ENCODE results near the gene ATG4B. TPM values are rescaled to one million over a fixed set of nuclear protein-coding genes. Genes with fewer than 3 reads are reported as not detected.
"Not testable (repeated sequence)": the region's sequence is repeated elsewhere in the genome, so short reads cannot be mapped to it uniquely, and the experiment has no call there.

Gene ATG4B
- total RNA-seq, 1 donor from 2014 or later: 126 TPM

DNA sequence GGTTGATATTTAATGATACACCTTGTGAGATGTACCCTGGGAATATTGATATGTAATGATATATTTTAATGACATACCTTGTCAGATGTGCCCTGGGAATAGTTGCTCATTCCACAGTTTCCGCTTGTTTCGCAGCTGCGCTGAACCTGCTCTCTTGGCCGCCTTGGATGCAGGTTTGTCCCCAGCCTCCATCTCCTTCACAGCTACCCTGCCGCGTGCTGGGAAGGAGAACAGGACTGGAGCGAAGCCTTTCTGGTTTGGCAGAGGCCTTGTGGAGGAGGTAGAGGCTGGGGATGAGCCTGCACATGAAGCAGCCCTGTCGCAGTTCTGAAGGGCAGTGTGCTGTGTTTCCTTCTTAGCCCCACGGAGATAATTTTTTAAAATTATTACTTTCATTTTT is 14.6 kb downstream of the ATG4B start:
- H3K9me3 Mint-ChIP-seq: no peaks in the 10 kb centered on the region
- no peak overlapping the region for H3K4me3 Mint-ChIP-seq

DNA sequence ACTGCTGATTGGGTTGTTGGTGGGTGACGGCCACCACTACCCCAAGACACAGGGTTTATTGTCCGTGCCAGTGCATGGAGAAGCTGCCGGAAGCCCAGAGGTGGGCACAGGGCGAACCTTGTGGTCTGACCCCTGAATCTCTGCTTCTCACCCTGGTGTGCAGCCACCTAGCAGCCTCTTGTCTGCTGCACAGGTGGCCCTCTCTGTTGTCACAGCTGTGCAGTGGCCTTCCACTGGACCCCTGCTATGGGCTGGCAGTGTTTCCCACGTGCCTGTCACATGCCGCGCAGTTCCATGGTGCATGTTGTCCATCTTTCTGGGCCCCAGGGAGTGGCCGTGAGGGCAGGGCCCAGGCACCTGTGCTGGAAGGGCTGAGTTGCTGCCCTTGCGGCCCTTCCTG is 15.2 kb downstream of the ATG4B start:
- H3K27ac Mint-ChIP-seq: no peak overlapping the region
- H3K36me3 Mint-ChIP-seq (ENCODE audit: low read depth): peaks cover 25% of the 10 kb centered on the region
- no peaks in the 10 kb centered on the region for H3K27me3 Mint-ChIP-seq (ENCODE audit: insufficient read depth)
- intact Hi-C loops (cut with micrococcal nuclease): no loop called here
- H3K4me1 Mint-ChIP-seq (ENCODE audit: low read depth): peaks cover 11% of the 10 kb centered on the region
- H3K9me3 Mint-ChIP-seq: no peaks in the 10 kb centered on the region
- no peak for DNase-seq (ENCODE audit: low spot score)
- H3K4me3 Mint-ChIP-seq: no peak overlapping the region

More for the DNA sequence above, 14.6 kb downstream of the ATG4B start:
- intact Hi-C loops (cut with micrococcal nuclease): no loop called here
- Mint-ChIP-seq H3K36me3 (ENCODE audit: low read depth) (peaks cover 22% of the 10 kb centered on the region), H3K4me1 (ENCODE audit: low read depth) (peaks cover 11% of the 10 kb centered on the region), H3K27ac (no peak overlapping the region), H3K27me3 (ENCODE audit: insufficient read depth) (no peaks in the 10 kb centered on the region)
- no peak for DNase-seq (ENCODE audit: low spot score)

DNA sequence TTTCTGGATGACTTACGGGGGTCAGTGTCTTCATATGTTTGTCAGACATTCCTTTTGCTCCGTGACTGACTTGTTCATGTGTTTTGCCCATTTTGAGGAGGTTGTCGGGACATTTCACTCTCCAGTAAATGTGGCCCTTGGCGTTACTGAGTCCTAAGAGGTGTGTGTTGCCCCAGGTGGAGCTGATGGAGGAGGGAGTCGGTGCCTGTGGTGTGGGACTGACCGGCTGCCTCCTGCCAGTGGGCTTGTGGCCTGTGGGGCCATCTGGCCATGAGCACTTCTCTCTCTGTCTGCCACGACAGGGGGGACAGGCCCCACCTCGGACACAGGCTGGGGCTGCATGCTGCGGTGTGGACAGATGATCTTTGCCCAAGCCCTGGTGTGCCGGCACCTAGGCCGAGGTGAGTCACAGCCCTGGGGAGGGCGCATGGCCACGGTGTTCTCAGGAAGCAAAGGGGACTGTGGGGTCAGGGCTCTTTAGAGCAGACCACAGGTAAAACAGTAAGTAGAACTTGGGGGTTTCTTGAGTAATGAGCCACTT is 15.8 kb downstream of the ATG4B start:
- intact Hi-C loops (cut with micrococcal nuclease): no loop called here
- Mint-ChIP-seq H3K27me3 (ENCODE audit: insufficient read depth) (no peaks in the 10 kb centered on the region), H3K36me3 (ENCODE audit: low read depth) (peaks cover 27% of the 10 kb centered on the region), H3K27ac (no peak overlapping the region), H3K9me3 (no peaks in the 10 kb centered on the region), H3K4me1 (ENCODE audit: low read depth) (peaks cover 11% of the 10 kb centered on the region), H3K4me3 (no peak overlapping the region)
- no peak for DNase-seq (ENCODE audit: low spot score)

DNA sequence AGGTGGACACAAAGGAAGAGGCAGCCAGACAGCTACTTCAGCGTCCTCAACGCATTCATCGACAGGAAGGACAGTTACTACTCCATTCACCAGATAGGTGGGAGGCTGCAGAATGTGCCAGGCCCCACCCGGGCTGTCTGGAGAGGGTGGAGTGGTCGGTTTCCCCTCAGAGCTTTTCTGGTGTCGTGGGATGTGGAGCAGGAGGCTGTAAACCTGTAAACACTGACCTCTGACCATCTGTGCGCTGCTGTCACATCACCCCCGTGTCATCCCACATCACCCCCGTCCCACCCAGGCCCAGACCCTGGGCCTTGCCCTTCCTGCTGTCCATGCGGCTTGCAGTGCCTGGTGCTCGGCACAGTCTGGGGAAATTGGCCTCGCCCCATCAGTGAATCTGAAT is 17.1 kb downstream of the ATG4B start:
- peaks cover 30% of the 10 kb centered on the region for H3K36me3 Mint-ChIP-seq (ENCODE audit: low read depth)
- H3K4me3 Mint-ChIP-seq: no peak overlapping the region
- intact Hi-C loops (cut with micrococcal nuclease): no loop called here
- peaks cover 6% of the 10 kb centered on the region for H3K4me1 Mint-ChIP-seq (ENCODE audit: low read depth)
- H3K27ac Mint-ChIP-seq: no peak overlapping the region
- no peaks in the 10 kb centered on the region for H3K9me3 Mint-ChIP-seq
- H3K27me3 Mint-ChIP-seq (ENCODE audit: insufficient read depth): no peaks in the 10 kb centered on the region
- DNase-seq (ENCODE audit: low spot score): no peak

DNA sequence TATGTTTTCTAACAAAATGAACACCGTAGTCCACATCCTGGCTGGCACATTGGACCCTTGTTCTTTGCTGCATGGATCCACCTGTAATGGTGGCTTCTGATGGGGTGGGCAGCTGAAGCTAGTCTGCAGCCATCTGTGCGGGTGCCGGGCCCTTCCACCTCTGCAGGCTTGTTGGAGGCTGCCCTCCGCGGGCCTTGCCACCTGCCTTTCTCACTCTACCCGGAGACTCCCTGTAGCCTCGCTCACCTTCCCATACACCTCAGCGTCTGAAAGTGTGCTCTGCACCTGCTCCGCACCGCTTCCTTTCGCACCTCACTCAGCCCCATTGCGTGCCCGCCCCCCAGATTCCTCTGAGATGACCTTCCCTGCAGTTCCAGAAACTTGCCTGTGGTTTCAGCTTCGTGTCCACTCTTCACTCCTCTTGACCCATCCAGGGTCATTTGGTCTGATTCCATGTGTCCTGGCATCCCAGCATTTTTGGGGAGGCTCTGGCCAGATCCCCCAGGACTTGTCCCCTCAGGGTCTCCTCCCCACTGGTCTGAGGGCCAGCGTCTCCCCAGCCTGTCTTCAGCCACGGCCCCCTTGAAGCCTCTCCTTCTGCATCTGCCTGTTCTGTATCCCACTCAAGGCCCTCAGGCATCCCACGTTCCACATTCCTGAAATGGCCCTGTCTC is 18.2 kb downstream of the ATG4B start:
- H3K27me3 Mint-ChIP-seq (ENCODE audit: insufficient read depth): no peaks in the 10 kb centered on the region
- H3K4me3 Mint-ChIP-seq: no peak overlapping the region
- H3K9me3 Mint-ChIP-seq: no peaks in the 10 kb centered on the region
- peaks cover 37% of the 10 kb centered on the region for H3K36me3 Mint-ChIP-seq (ENCODE audit: low read depth)
- intact Hi-C loops (cut with micrococcal nuclease): no loop called here
- H3K27ac Mint-ChIP-seq: no peak overlapping the region
- no peak for DNase-seq (ENCODE audit: low spot score)
- H3K4me1 Mint-ChIP-seq (ENCODE audit: low read depth): peaks cover 5% of the 10 kb centered on the region

DNA sequence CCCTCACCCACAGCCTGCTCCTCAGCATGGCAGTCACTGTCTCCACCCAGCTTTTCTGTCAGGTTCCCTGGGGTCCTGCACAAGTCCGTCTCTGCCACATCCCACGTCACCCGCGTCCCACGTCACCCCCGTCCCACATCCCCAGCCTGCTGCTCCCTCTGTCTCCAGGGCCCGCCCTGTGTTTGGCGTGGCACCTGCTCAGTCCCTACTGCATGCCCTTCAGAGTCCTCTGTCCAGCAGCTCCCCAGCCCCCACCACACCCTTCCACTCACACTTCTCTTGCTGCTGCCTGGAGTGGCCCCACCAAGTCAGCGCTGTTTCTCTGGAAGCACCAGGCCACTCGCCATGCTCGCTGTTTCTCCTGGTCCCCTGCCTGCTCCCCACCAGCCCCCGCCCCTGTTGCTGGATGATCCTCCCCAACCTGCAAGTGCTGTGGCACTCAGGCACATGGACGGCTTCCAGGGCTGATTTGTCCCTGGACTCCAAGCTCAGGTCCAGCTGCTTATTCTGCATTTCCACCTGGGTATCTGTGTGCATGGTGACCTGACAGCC is 18.8 kb downstream of the ATG4B start:
- H3K9me3 Mint-ChIP-seq: no peaks in the 10 kb centered on the region
- H3K27ac Mint-ChIP-seq: no peak overlapping the region
- H3K4me3 Mint-ChIP-seq: no peak overlapping the region
- H3K27me3 Mint-ChIP-seq (ENCODE audit: insufficient read depth): no peaks in the 10 kb centered on the region
- intact Hi-C loops (cut with micrococcal nuclease): no loop called here
- H3K4me1 Mint-ChIP-seq (ENCODE audit: low read depth): no peaks in the 10 kb centered on the region
- peaks cover 33% of the 10 kb centered on the region for H3K36me3 Mint-ChIP-seq (ENCODE audit: low read depth)
- no peak for DNase-seq (ENCODE audit: low spot score)

DNA sequence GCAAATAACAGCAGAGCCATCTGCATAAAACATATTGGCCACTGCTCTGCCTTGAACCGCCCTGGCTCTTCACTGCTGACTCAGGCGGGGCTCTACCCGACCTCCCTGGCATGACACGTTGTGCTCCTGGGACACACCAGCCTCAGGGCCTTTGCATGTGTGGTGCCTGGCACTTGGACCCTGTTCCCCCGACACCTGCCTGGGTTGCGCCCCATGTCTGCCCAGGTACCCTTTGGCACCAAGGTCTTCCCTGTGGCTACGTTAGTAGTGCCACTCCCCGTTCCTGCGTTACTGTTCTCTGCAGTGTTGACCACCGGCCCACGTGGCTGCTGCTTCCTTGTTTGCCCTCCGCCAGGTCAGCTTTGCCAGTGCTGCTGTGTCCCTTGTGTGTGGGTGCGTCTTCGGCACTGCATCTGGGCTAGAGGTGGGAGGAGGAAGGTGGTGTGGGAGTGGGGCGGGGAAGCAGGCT is 20.3 kb downstream of the ATG4B start:
- Mint-ChIP-seq H3K27me3 (ENCODE audit: insufficient read depth) (no peaks in the 10 kb centered on the region), H3K4me1 (ENCODE audit: low read depth) (no peaks in the 10 kb centered on the region), H3K36me3 (ENCODE audit: low read depth) (peaks cover 27% of the 10 kb centered on the region), H3K4me3 (no peak overlapping the region), H3K27ac (peak overlapping the region; percentile 53), H3K9me3 (no peaks in the 10 kb centered on the region)
- intact Hi-C loops (cut with micrococcal nuclease): no loop called here
- no peak for DNase-seq (ENCODE audit: low spot score)

DNA sequence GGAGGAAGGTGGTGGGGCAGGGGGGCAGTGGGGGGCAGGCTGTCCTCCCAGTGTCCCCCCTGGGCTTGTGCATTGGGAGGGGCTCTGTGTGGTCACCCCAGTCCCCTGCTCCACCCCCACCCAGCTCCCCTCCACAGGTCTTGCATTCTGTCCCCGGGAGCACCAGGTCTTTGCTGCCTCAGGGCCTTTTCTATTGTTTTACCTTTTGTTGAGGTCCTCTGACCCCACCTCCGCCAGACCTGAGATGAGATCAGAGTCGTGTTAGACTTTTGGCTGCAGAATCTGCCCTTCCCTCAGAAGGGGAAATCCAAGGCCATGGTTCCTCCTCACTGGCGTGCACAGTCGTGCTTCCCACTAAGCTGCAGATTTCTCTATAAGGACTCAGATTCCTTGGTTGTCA is 20.8 kb downstream of the ATG4B start:
- Mint-ChIP-seq H3K9me3 (no peaks in the 10 kb centered on the region), H3K36me3 (ENCODE audit: low read depth) (peaks cover 27% of the 10 kb centered on the region), H3K27ac (no peak overlapping the region), H3K4me1 (ENCODE audit: low read depth) (no peaks in the 10 kb centered on the region), H3K4me3 (no peak overlapping the region), H3K27me3 (ENCODE audit: insufficient read depth) (no peaks in the 10 kb centered on the region)
- no peak for DNase-seq (ENCODE audit: low spot score)
- intact Hi-C loops (cut with micrococcal nuclease): no loop called here

DNA sequence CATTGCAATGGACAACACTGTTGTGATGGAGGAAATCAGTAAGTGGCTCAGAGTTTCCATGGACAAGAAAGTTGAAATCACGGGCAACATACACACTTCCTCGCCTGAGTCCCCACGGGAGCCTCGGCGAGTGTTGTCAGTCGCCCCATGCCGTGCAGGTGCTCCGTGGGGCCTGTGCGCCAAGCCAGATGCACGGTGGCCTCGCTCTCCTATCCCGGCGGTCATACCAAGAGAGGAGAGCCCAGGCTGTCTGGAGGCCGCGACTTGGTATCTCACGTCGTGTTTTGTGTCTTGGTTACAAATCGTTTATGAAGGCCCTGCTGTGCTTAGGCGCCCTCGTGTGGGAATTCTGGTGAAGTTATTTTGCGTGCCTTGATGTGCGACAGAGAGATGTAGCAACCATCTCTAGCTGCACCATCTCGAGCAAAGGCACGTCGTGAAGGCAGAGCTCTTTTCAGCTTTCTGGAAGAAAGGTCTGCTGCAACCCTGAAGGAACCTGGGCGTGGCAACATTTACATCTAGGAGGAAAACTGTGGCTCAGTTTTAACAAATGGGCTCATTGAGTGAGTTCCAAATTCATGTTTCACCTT is 21.8 kb downstream of the ATG4B start:
- intact Hi-C loops (cut with micrococcal nuclease): no loop called here
- no peak overlapping the region for H3K4me3 Mint-ChIP-seq

DNA sequence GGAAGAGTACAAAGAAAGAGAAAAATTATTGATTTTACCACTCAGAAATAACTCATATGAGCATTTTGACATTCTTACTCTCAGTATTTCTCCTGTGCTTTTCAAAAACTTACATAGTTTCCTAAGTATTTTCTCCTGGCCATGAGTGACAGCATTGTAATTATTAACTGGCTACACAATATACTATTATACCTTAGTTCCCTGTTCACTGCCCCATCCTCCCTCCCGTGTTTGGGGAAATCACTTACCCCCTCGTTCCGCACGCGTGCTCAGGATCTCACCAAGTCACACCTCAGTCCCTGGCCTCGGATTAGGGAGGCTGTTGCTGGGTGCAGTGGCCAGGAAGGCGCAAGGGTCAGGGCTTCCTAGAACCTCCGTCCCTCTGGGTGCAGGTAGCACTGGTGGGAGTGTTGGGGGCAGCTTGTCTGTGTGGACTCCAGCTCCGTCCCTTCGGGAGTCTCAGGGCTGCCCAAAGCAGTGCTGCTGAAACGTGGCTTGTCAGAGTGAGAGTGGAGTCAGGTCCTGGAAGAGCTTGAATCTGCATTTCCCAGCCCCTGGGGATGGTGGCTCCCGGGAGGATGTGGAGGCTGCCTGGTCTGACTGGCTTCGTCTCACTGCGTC is 23.2 kb downstream of the ATG4B start:
- Mint-ChIP-seq H3K4me3 (no peak overlapping the region), H3K4me1 (ENCODE audit: low read depth) (peaks cover 10% of the 10 kb centered on the region), H3K27me3 (ENCODE audit: insufficient read depth) (no peaks in the 10 kb centered on the region), H3K27ac (no peak overlapping the region), H3K36me3 (ENCODE audit: low read depth) (peaks cover 26% of the 10 kb centered on the region), H3K9me3 (no peaks in the 10 kb centered on the region)
- DNase-seq (ENCODE audit: low spot score): no peak
- intact Hi-C loops (cut with micrococcal nuclease): no loop called here

More for the DNA sequence above, 21.8 kb downstream of the ATG4B start:
- Mint-ChIP-seq H3K9me3 (no peaks in the 10 kb centered on the region), H3K27ac (no peak overlapping the region), H3K27me3 (ENCODE audit: insufficient read depth) (no peaks in the 10 kb centered on the region), H3K4me1 (ENCODE audit: low read depth) (no peaks in the 10 kb centered on the region), H3K36me3 (ENCODE audit: low read depth) (peaks cover 27% of the 10 kb centered on the region)
- DNase-seq (ENCODE audit: low spot score): peak; percentile 16

DNA sequence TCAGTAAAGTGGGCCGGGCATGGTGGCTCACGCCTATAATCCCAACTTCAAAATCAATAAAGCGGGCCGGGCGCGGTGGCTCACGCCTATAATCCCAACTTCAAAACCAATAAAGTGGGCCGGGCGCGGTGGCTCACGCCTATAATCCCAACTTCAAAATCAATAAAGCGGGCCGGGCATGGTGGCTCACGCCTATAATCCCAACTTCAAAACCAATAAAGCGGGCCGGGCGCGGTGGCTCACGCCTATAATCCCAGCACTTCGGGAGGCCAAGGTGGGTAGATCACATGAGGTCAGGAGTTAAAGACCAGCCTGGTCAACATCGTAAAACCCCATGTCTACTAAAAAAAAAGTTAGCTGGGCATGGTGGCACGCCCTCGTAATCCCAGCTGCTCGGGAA is 25.2 kb downstream of the ATG4B start:
- H3K27ac Mint-ChIP-seq; intact Hi-C loops (cut with micrococcal nuclease); H3K9me3 Mint-ChIP-seq; DNase-seq (ENCODE audit: low spot score); H3K27me3 Mint-ChIP-seq (ENCODE audit: insufficient read depth); H3K4me3 Mint-ChIP-seq: not testable (repeated sequence)
- peaks cover 10% of the 10 kb centered on the region for H3K4me1 Mint-ChIP-seq (ENCODE audit: low read depth)
- peaks cover 22% of the 10 kb centered on the region for H3K36me3 Mint-ChIP-seq (ENCODE audit: low read depth)

DNA sequence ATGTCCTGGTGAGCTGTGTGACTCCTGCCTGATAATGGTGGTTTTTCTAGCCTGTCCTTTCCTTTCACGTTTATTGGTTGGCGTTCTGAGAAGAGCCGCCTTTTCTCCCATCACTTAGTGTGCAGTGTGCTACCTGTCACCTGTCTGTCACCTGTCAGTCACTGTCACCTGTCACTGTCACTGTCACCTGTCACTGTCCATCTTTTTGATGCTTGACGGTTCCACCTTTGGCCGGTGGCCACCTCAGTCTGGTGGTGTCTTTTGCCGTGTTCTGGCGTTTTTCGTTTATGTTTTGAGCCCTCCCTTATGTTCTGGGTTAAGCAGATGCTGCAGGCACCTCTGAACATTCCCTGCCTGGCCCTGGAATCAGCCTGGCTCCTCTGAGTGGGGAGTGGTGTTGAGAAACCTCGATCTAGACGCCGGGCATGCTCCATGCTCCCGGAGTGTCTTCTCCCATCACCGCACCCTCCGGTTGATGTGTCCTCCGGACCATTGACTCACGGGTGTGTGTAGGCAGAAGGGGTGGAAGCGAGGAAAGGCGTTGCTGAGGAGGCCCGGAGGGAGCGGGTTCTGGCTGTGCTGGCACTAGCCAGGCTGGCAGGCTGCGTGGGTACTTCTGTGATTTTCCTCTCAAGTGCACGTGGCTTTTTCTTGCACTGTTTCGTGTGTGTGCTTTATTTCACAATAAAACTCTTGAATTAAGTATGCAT is 28.4 kb downstream of the ATG4B start:
- no peaks in the 10 kb centered on the region for H3K9me3 Mint-ChIP-seq
- no peaks in the 10 kb centered on the region for H3K27me3 Mint-ChIP-seq (ENCODE audit: insufficient read depth)
- no peak overlapping the region for H3K4me3 Mint-ChIP-seq
- peaks cover 10% of the 10 kb centered on the region for H3K4me1 Mint-ChIP-seq (ENCODE audit: low read depth)
- no peak for DNase-seq (ENCODE audit: low spot score)
- intact Hi-C loops (cut with micrococcal nuclease): loop anchor here (1.0 kb wide), 2 partner anchors 20 to 215 kb away; partner anchors contain the start of gene DTYMK
- H3K36me3 Mint-ChIP-seq (ENCODE audit: low read depth): peaks cover 18% of the 10 kb centered on the region
- peak overlapping the region; percentile 76 for H3K27ac Mint-ChIP-seq
